Adrenal gland (tissue), 5 donors: ENCODE measurements around the gene OSGEPL1.
A peak's percentile ranks its signal among the peaks of the same experiment; 100 is the strongest.

Experiments used
- POLR2A ChIP-seq, 2 donors: fragments of 450-650 bp; IDR thresholded peaks; one replicate each; pipeline ENCODE4 v1.6.1; 2017; ENCODE audit warnings: antibody characterized with exemption in 2 of 2, mild to moderate bottlenecking in 2 of 2, moderate library complexity in 1 of 2
- TF ChIP-seq, protein P1 (sequence below), 6 experiments: fragments of 450-650 bp in 4 of 6; fragments of 200-600 bp in 2 of 6; sonication (generic) in 1 of 6; IDR thresholded peaks; 1 replicate in 5 of 6; 2 replicates in 1 of 6; pipeline versions ENCODE4 v1.5.1 to v1.8.0; 2016 to 2021; ENCODE audit warnings: antibody characterized with exemption in 6 of 6, mild to moderate bottlenecking in 2 of 6, moderate library complexity in 1 of 6
- donor health status: DM: no; HTN: no; CAD: no.

DNA sequence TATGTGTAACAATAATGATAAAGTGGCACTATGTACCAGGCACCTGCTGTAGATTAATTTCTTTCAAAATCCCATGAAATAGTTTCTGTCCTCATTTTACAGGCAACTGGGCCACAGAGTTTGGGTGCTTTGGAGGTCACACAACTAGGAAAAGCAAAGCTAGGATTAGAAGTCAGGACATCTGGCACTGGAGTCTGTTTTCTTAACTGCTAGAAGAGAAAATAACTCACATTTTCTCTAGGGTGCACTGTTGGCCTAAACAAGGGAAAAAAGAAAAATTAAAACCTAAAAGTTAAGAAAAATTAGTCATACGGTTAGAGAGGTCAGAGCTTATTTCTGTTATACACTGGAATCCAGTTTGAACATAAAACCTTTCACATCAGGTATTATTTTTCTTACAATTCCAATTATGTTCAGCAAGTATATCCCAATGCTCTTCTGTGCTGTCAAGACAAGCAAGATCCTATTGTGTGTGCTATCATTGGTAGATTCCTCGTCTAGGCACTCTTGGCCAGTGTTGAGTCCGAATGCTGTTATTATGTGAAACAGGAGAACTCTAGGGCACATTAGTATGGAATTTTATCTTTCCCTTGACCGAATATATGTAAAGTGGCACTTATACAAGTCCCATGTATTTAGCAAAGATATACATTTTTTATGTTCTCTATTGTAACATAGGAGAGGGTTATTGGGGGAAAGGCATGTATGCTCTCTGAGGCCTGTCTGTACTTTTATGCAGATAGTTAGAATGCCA is 1.5 kb upstream of the OSGEPL1 start:
- no peak for TF ChIP-seq POLR2A (IDR thresholded peaks at IDR 0.05)
- TF ChIP-seq, protein P1, sequence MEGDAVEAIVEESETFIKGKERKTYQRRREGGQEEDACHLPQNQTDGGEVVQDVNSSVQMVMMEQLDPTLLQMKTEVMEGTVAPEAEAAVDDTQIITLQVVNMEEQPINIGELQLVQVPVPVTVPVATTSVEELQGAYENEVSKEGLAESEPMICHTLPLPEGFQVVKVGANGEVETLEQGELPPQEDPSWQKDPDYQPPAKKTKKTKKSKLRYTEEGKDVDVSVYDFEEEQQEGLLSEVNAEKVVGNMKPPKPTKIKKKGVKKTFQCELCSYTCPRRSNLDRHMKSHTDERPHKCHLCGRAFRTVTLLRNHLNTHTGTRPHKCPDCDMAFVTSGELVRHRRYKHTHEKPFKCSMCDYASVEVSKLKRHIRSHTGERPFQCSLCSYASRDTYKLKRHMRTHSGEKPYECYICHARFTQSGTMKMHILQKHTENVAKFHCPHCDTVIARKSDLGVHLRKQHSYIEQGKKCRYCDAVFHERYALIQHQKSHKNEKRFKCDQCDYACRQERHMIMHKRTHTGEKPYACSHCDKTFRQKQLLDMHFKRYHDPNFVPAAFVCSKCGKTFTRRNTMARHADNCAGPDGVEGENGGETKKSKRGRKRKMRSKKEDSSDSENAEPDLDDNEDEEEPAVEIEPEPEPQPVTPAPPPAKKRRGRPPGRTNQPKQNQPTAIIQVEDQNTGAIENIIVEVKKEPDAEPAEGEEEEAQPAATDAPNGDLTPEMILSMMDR (IDR thresholded peaks at IDR 0.05) = peak in 1 of 6 experiments; percentile 26
